ENCODE data around the gene HEXIM1.

Gene HEXIM1

GRCh38 chr17:45112559-45113423 lies 35.5 kb upstream of the HEXIM1 start:
- peak; percentile 27; the same call in 1 of the 2 replicates for TF ChIP-seq ZBTB7A (IDR thresholded peaks at IDR 0.05; ENCODE audit: low read depth)
- TF ChIP-seq NFIC (IDR thresholded peaks at IDR 0.05), result no peak

- TF ChIP-seq ZBTB7A (IDR thresholded peaks at IDR 0.05; ENCODE audit: low read depth), result 0 out of 2 replicates have a peak, but pooled peaks have one; percentile 9
- no peak for TF ChIP-seq NFIC (IDR thresholded peaks at IDR 0.05)
- TF ChIP-seq TAF1 (IDR thresholded peaks at IDR 0.05; ENCODE audit: low read depth), result no peak
- no peak for TF ChIP-seq CEBPB (IDR thresholded peaks at IDR 0.05)
- no peak for TF ChIP-seq EGR1 (IDR thresholded peaks at IDR 0.05)
Measured at GRCh38 chr17:45113424-45113754, 34.9 kb upstream of the HEXIM1 start.

GRCh38 chr17:45114117-45114932 lies 34.0 kb upstream of the HEXIM1 start:
- TF ChIP-seq CREB1 (IDR thresholded peaks at IDR 0.05; ENCODE audit: low read depth), result no peak
- no peak for TF ChIP-seq TCF12 (IDR thresholded peaks at IDR 0.05; ENCODE audit: low read depth)
- no peak for TF ChIP-seq TEAD4 (IDR thresholded peaks at IDR 0.05)
- no peak for TF ChIP-seq CEBPB (IDR thresholded peaks at IDR 0.05)
- TF ChIP-seq EGR1 (IDR thresholded peaks at IDR 0.05), result no peak
- no peak for TF ChIP-seq NFIC (IDR thresholded peaks at IDR 0.05)
- no peak for TF ChIP-seq TAF1 (IDR thresholded peaks at IDR 0.05; ENCODE audit: low read depth)
- TF ChIP-seq MAX (IDR thresholded peaks at IDR 0.05), result no peak
- no peak for TF ChIP-seq RAD21 (IDR thresholded peaks at IDR 0.05; ENCODE audit: low read depth)
- no peak for TF ChIP-seq ZBTB7A (IDR thresholded peaks at IDR 0.05; ENCODE audit: low read depth)
- TF ChIP-seq FOXM1 (IDR thresholded peaks at IDR 0.05; ENCODE audit: borderline replicate concordance, low read depth), result no peak
- no peak for TF ChIP-seq REST (IDR thresholded peaks at IDR 0.05; ENCODE audit: low read depth)
- no peak for TF ChIP-seq YY1 (IDR thresholded peaks at IDR 0.05; ENCODE audit: low read depth)
- no peak for TF ChIP-seq USF1 (IDR thresholded peaks at IDR 0.05)
- TF ChIP-seq EP300 (IDR thresholded peaks at IDR 0.05; ENCODE audit: borderline replicate concordance), result no peak

- no peak for TF ChIP-seq EGR1 (IDR thresholded peaks at IDR 0.05)
- TF ChIP-seq USF1 (IDR thresholded peaks at IDR 0.05), result no peak
- no peak for TF ChIP-seq TCF12 (IDR thresholded peaks at IDR 0.05; ENCODE audit: low read depth)
- no peak for TF ChIP-seq YY1 (IDR thresholded peaks at IDR 0.05; ENCODE audit: low read depth)
- TF ChIP-seq FOXM1 (IDR thresholded peaks at IDR 0.05; ENCODE audit: borderline replicate concordance, low read depth), result no peak
- TF ChIP-seq TAF1 (IDR thresholded peaks at IDR 0.05; ENCODE audit: low read depth), result no peak
- no peak for TF ChIP-seq CREB1 (IDR thresholded peaks at IDR 0.05; ENCODE audit: low read depth)
- no peak for TF ChIP-seq NFIC (IDR thresholded peaks at IDR 0.05)
- TF ChIP-seq ZBTB7A (IDR thresholded peaks at IDR 0.05; ENCODE audit: low read depth), result no peak
- TF ChIP-seq MAX (IDR thresholded peaks at IDR 0.05), result no peak
- no peak for TF ChIP-seq CEBPB (IDR thresholded peaks at IDR 0.05)
- TF ChIP-seq REST (IDR thresholded peaks at IDR 0.05; ENCODE audit: low read depth), result no peak
- no peak for TF ChIP-seq EP300 (IDR thresholded peaks at IDR 0.05; ENCODE audit: borderline replicate concordance)
- TF ChIP-seq TEAD4 (IDR thresholded peaks at IDR 0.05), result no peak
Measured at GRCh38 chr17:45115015-45115625, 33.2 kb upstream of the HEXIM1 start.

GRCh38 chr17:45115871-45116270 lies 32.4 kb upstream of the HEXIM1 start:
- TF ChIP-seq YY1 (IDR thresholded peaks at IDR 0.05; ENCODE audit: low read depth), result no peak
- no peak for TF ChIP-seq TEAD4 (IDR thresholded peaks at IDR 0.05)
- TF ChIP-seq EP300 (IDR thresholded peaks at IDR 0.05; ENCODE audit: borderline replicate concordance), result no peak
- no peak for TF ChIP-seq NFIC (IDR thresholded peaks at IDR 0.05)
- no peak for TF ChIP-seq FOXM1 (IDR thresholded peaks at IDR 0.05; ENCODE audit: borderline replicate concordance, low read depth)
- TF ChIP-seq USF1 (IDR thresholded peaks at IDR 0.05), result no peak
- TF ChIP-seq REST (IDR thresholded peaks at IDR 0.05; ENCODE audit: low read depth), result no peak
- TF ChIP-seq TAF1 (IDR thresholded peaks at IDR 0.05; ENCODE audit: low read depth), result no peak
- TF ChIP-seq RAD21 (IDR thresholded peaks at IDR 0.05; ENCODE audit: low read depth), result no peak
- TF ChIP-seq CREB1 (IDR thresholded peaks at IDR 0.05; ENCODE audit: low read depth), result no peak
- no peak for TF ChIP-seq TCF12 (IDR thresholded peaks at IDR 0.05; ENCODE audit: low read depth)
- TF ChIP-seq MAX (IDR thresholded peaks at IDR 0.05), result no peak
- TF ChIP-seq EGR1 (IDR thresholded peaks at IDR 0.05), result no peak

Measured in Ishikawa (cell line).